A549 treated with AZD2906 at 1 μM for 4 hours (cell line): ENCODE results near the gene ZNF383. TPM values are rescaled to one million over a fixed set of nuclear protein-coding genes. Genes with fewer than 3 reads are reported as not detected.

Experiments
- total RNA-seq: library from RNA; stranded (reverse); fragments of 200-300 nt; extraction: Qiagen RNA extraction; gene quantifications from 5 replicates; pipeline ENCODE4 v1.2.3, GENCODE V29; 2022

Gene ZNF383
- total RNA-seq: 6.1 to 7.7 TPM (median 6.4 TPM) in 5 replicates

DNA sequence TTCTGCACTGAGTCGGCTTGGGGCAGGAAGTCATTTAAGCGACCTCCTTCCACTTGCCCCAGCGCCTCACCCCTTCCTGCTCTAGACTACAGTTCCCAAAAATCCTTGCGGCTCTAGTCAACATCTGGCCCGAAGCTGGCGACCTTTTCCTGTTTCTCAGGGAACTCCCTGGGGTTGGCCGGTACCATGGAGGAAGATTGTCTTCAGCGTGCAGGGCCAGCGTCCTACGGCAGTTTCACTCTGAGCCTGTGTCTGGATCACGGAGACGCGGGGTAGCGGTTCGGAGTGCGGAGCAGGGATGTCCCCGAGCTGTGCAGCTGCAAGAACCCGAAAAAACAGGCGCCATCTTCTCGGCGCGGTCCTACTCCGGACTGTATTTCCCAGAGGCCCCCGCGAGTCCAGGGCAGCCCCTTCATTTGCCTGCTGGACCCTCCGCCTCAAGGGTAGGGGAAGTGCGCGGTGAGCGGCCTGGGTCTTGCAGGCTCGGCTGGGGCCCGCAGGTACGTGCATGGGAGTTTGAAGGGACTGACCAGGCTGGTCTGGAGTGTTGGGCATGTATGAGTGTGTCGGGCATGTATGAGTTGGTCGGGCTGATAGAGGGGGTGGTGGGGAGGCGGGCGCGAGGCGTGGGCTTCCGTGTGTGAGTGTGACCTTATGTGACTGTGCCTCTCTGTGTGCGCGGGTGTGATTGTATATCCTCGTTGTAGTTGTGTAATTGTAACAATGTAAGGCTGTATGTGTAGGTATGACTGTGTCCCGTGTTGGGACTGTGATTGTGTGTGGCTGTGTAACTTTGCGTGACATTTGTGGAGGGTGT lies at the start of gene ZNF383:
Gene ZNF383, plus strand, starts transcription at position 440 of the 817 bp plus-strand sequence. CDS start 12,240 bp downstream, outside the sequence.

DNA sequence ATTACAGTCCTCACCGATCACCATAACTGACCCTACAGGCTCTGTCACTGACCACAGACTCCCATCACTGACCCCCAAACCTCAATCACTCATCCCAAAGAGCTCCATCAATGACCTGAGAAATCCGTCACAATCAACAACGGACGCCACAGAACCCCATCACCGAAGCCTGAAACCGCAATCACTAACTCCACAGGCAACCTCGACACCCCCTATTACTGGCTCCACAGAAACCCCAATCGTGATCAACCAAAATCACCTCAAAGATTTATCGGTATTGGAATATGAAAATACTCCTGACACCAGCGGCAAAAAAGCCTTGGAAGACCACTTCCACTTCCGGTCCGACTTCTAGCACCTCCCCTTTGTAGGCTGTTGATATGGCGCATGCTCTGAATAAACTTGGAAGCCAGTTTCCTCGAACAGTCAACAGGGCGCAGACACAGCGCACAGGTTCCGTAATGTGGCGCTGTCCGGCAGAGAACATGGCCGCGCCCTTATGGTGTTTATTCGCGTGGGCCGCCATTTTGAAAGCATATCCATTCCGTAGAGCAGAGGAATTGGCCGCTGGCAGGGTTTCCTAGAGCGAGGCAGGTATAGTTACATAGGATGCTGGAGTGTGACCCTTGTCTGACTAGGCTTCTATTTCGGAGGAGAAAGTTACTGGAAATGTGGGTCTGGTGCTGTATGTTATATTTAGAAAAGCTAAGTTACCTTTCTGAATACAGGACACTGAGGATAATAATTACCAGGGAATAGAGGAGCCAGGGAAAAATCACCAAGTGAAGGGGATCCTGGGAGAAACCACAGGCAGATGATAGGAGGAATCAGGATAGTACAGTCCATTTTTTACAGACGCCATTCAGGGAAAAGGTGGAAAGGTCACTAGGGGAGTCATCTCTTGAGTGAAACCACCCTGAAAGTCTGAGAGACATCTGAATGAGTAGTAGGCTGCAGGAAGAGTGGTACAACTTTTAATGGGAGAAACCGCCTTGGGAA lies 45.3 kb upstream of the ZNF383 start, which contains the start of gene ZNF585A:
Gene ZNF585A, minus strand, starts transcription at position 328 of the 999 bp plus-strand sequence. CDS start 2,785 bp downstream, outside the sequence.

Other genes with a start within 250 kb of the ZNF383 start
- gene ZNF420, start 139.8 kb upstream of the ZNF383 start, total RNA-seq: 3.9 to 5.5 TPM (median 4.5 TPM) in 5 replicates
- gene ZNF585A, start 45.5 kb upstream of the ZNF383 start, total RNA-seq: 3.8 to 6.6 TPM (median 5.9 TPM) in 5 replicates
- gene ZNF585B, start 7.7 kb upstream of the ZNF383 start, total RNA-seq: 2.4 to 4.2 TPM (median 2.7 TPM) in 5 replicates
- 2.6 to 3.7 TPM (median 3.1 TPM) in 5 replicates for gene ZNF527, start 152.9 kb downstream of the ZNF383 start, total RNA-seq
- 3.7 to 6.1 TPM (median 4.6 TPM) in 5 replicates for gene ZNF569, start 249.2 kb downstream of the ZNF383 start, total RNA-seq